Measurements from ENCODE around the gene TBC1D3E. TPM values are rescaled to one million over a fixed set of nuclear protein-coding genes. Genes with fewer than 3 reads are reported as not detected.
"Not testable (repeated sequence)": the region's sequence is repeated elsewhere in the genome, so short reads cannot be mapped to it uniquely, and the experiment has no call there.

Gene TBC1D3E
- not detected in 2 replicates for total RNA-seq

DNA sequence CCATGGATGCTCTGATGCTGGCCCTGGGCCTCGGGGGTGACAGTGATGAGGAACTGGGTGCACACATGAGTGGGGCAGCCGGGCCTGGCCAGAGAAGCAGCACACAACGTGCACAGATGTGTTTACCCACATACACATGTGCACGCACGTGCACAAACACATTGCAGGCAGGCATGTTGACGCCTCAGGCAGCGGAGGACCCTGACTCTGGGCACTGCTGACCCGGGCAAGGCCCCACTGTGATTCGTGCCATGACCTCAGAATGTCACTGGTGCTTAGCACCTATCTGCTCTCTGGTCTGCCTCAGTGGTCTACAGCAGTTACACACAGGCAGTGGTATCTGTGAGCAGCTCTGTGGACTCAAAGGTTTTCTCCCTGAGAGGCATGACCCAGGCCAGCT, at the start of gene TBC1D3E:
TSS of gene TBC1D3E (plus strand) at position 301 of the 400 bp plus-strand sequence. CDS start 1,545 bp downstream, outside the sequence.
- not testable (repeated sequence) for DNase-seq (ENCODE audit: extremely low read depth, low read depth, low spot score)

DNA sequence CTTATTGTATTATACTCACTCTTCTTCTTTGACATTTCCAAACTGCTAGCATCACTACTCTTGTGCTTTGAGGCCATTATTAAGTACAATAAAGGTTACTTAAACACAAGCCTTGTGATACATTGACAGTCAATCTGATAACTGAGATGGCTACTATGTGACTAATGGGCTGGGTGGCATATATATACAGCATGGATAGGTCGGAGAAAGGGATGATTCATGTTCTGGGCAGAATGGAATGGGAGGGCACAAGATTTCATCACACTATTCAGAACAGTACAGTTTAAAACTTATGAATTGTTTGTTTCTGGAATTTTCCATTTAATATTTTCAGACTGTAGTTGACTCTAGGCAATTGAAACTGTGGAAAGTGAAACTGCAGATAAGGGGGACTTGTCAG, 40.4 kb upstream of the TBC1D3E start:
- not testable (repeated sequence) for DNase-seq (ENCODE audit: extremely low read depth, low read depth, low spot score)

DNA sequence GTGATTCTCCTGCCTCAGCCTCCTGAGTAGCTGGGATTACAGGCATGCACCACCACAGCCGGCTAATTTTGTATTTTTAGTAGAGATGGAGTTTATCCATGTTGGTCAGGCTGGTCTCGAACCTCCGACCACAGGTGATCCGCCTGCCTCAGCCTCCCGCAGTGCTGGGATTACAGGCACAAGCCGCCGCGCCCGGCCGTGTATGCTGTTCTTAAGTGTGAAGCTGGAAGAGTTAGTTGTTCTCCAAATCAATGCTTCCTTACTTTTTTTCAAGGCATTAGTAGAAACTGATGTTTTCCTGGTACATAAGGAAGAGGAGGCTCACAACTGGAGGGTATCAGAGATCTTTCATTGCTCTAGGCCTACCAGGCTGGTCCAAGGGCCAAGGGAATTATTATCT, 39.6 kb upstream of the TBC1D3E start:
- DNase-seq (ENCODE audit: extremely low read depth, low read depth, low spot score): not testable (repeated sequence)

DNA sequence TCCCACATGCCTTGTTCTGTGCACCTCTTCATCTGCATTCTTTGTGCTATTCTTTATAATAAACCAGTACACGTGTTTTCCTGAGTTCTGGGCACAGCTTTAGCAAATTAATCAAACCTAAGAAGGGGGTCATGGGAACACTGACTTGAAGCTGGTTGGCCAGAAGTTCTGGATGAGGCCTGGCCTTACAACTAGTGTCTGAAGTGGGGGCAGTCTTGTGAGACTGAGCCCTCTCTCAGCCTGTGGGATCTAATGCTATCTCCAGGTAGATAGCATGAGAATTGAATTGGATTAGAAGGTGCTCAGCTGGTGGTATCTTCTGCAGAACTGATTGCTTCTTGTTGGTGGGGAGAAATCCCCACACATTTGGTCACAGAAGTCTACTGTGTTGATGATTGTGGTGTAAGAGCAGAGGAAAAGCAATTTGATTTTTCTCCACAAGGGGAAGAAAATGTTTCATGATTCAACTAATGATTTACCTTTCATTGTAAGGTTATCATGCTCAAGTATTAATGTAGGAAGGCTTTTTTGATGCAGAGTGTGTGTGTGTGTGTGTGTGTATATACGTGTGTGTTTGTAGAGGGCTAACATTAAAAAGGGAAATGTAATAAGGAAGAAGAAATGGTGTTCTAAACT, 33.6 kb upstream of the TBC1D3E start:
- not testable (repeated sequence) for DNase-seq (ENCODE audit: extremely low read depth, low read depth, low spot score)

DNA sequence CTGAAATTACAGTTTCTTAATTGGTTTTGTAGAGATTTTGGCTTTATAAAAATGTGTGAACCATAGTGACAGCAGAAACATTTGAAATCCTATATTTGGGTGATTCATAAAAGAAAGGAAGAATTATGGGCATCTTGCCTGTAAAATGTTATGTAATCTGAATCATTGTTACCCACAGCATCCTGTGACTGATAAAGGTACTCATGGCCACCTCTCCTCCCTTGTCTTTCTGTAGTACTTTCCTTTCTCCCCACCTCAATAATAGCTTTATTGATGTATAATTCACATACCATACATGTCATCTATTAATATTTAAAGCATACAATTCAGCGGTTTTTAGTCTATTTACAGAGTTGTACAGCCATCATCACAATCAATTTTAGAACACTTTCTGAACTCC, 28.5 kb upstream of the TBC1D3E start:
- not testable (repeated sequence) for DNase-seq (ENCODE audit: extremely low read depth, low read depth, low spot score)

DNA sequence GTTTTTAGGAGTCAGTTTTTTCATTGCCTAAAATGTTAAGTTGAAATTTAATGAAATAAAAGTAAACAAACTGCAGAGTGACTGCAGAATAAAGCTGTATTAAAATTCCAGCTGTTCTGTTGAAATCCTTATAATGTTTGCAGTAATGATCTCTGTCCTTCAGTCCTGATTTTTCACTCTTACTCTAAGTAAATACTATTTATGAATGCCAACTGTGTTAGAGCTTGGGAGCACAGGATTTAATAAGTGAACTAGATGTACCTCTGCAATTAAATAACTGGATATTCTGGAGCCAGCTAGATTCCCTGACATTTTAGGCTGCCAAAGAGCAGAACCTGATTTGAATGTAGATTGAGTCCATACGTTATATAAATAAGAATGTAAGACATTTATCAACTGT, 7.9 kb upstream of the TBC1D3E start:
- DNase-seq (ENCODE audit: extremely low read depth, low read depth, low spot score): not testable (repeated sequence)

DNA sequence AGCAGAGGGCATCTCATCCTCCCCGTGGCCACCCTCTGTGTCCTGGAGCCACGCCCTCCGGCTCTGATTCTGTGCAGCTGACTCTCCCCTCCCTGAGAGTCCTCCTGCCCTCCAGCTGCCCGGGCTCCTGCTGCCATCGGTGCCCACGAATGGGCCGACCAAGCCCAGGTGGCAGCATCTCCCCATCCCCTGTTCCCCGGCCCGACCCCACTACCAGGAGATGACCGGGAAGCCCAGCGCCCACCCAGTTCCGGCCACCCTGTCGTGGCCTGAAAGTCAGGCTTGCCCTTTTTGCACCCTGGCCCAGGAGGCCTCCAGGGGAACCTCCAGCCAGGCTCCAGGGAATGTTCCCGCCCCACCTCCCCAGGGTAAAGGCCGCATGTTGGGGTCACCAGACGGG, 7.1 kb downstream of the TBC1D3E start:
- not testable (repeated sequence) for DNase-seq (ENCODE audit: extremely low read depth, low read depth, low spot score)

Other genes with a start within 250 kb of the TBC1D3E start
- gene TBC1D3K, start 203.5 kb upstream of the TBC1D3E start, total RNA-seq: 0.06 TPM in 1 of 2 replicates, not detected in the other
- 3.7 and 9.0 TPM in 2 replicates for gene TBC1D3L, start 138.9 kb upstream of the TBC1D3E start, total RNA-seq
- 0.53 and 3.0 TPM in 2 replicates for gene TBC1D3D, start 124.0 kb upstream of the TBC1D3E start, total RNA-seq
- gene TBC1D3C, start 59.3 kb upstream of the TBC1D3E start, total RNA-seq: not detected in 2 replicates
- not detected in 2 replicates for gene TBC1D3, start 64.6 kb downstream of the TBC1D3E start, total RNA-seq
- 24.4 and 45.0 TPM in 2 replicates for gene MRPL45, start 169.2 kb downstream of the TBC1D3E start, total RNA-seq
- not detected in 2 replicates for gene GPR179, start 216.0 kb downstream of the TBC1D3E start, total RNA-seq
- gene SOCS7, start 223.9 kb downstream of the TBC1D3E start, total RNA-seq: 4.7 and 13.2 TPM in 2 replicates